Measurements from ENCODE around the gene WDR81.

The WDR81 gene

GRCh38 chr17:1709403-1709951 lies 15.0 kb upstream of the WDR81 start:
- DNase-seq (ENCODE audit: low read depth), result no peak
- no peak for TF ChIP-seq CTCF (IDR thresholded peaks at IDR 0.05; ENCODE audit: control insufficient read depth, extremely low read depth, insufficient read depth)
- H3K4me3 ChIP-seq (ENCODE audit: low read depth, low read length), result peak overlapping the region; percentile 63

GRCh38 chr17:1709971-1710806 lies 14.3 kb upstream of the WDR81 start, which contains the start of gene TLCD2:
TLCD2 (minus strand) TSS chr17:1710377; CDS start chr17:1710242, 135 bp downstream.
- peak within 1 kb of the TSS; percentile 63 for H3K4me3 ChIP-seq (ENCODE audit: low read depth, low read length)
- DNase-seq (ENCODE audit: low read depth), result no peak
- TF ChIP-seq CTCF (IDR thresholded peaks at IDR 0.05; ENCODE audit: control insufficient read depth, extremely low read depth, insufficient read depth), result no peak

- peak overlapping the region; percentile 63 for H3K4me3 ChIP-seq (ENCODE audit: low read depth, low read length)
- no peak for TF ChIP-seq CTCF (IDR thresholded peaks at IDR 0.05; ENCODE audit: control insufficient read depth, extremely low read depth, insufficient read depth)
- DNase-seq (ENCODE audit: low read depth), result no peak
Measured at GRCh38 chr17:1710807-1711553, 13.5 kb upstream of the WDR81 start.

GRCh38 chr17:1711804-1712203 lies 12.7 kb upstream of the WDR81 start:
- TF ChIP-seq CTCF (IDR thresholded peaks at IDR 0.05; ENCODE audit: control insufficient read depth, extremely low read depth, insufficient read depth), result no peak
- DNase-seq (ENCODE audit: low read depth), result no peak
- no peak overlapping the region for H3K4me3 ChIP-seq (ENCODE audit: low read depth, low read length)

GRCh38 chr17:1712271-1712670 lies 12.2 kb upstream of the WDR81 start:
- no peak for DNase-seq (ENCODE audit: low read depth)
- H3K4me3 ChIP-seq (ENCODE audit: low read depth, low read length), result no peak overlapping the region
- no peak for TF ChIP-seq CTCF (IDR thresholded peaks at IDR 0.05; ENCODE audit: control insufficient read depth, extremely low read depth, insufficient read depth)

- no peak overlapping the region for H3K4me3 ChIP-seq (ENCODE audit: low read depth, low read length)
- no peak for DNase-seq (ENCODE audit: low read depth)
- TF ChIP-seq CTCF (IDR thresholded peaks at IDR 0.05; ENCODE audit: control insufficient read depth, extremely low read depth, insufficient read depth), result no peak
Measured at GRCh38 chr17:1713160-1713877, 11.2 kb upstream of the WDR81 start.

All from LNCaP clone FGC (cell line).